GM19463 (cell line): ENCODE measurements around the gene NELL1.

Experiments used
- ATAC-seq: cut with Tn5 transposase; IDR thresholded peaks from one replicate; pipeline ENCODE4 v1.9.1; 2021; ENCODE audit warnings: mild to moderate bottlenecking, moderate library complexity; ENCODE audit not compliant: unreplicated experiment

Gene NELL1

GRCh38 chr11:21622566-21622965, 953.2 kb downstream of the NELL1 start:
- ATAC-seq: no peak

DNA sequence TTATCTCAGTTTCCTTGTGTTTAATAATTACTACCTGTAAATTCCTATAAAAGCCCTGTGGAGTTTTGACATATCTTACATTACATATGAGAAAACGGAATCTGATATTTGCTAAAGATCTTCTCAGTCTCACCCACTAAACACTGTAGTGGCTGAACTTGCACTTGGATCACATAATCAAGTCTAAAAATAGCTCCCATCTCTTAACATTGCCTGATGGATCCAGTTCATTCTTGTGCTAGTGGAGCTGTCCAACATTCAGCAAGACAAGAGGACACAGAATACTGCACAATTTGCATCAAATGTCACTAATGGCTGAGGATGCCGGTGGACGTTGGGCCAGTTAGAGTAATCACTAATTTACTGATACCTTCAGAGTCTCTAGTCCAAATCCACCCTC, 953.6 kb downstream of the NELL1 start:
- ATAC-seq: no peak
